ENCODE results near the gene STYXL2.

Gene STYXL2

GRCh38 chr1:167054531-167054930 is 39.3 kb upstream of the STYXL2 start (continued):
- no peak for TF ChIP-seq ZNF555 (tag by site-specific recombination; conservative IDR thresholded peaks at IDR 0.05)
- no peak for TF ChIP-seq ZNF473 (tag by site-specific recombination; IDR thresholded peaks at IDR 0.05)
- TF ChIP-seq ZSCAN5A (tag by site-specific recombination; IDR thresholded peaks at IDR 0.05) = no peak
- no peak for TF ChIP-seq ZNF214 (tag by site-specific recombination; IDR thresholded peaks at IDR 0.05; ENCODE audit: borderline replicate concordance)

GRCh38 chr1:167054946-167055630 is 38.8 kb upstream of the STYXL2 start:
- ChIA-PET POLR2A (no interaction called here), CTCF (interaction anchor here (2.3 to 16.2 kb wide), 2 partner anchors 144 to 485 kb away, joined by 5 to 702 read pairs; no protein-coding TSS in a partner anchor)
- Histone ChIP-seq H3K27ac (ENCODE audit: extremely low read depth, low read depth, low read length) (no peak overlapping the region), H3K9me3 (ENCODE audit: control insufficient read depth, insufficient read depth, low read depth, low read length) (no peaks in the 10 kb centered on the region), H3K4me3 (ENCODE audit: low read depth, low read length) (no peak overlapping the region), H3K36me3 (ENCODE audit: control insufficient read depth in 2 of 2, insufficient read depth in 1 of 2, low read length in 2 of 2) (no peaks in the 10 kb centered on the region), H3K4me1 (ENCODE audit: control insufficient read depth, insufficient read depth, low read length) (no peaks in the 10 kb centered on the region)
- TF ChIP-seq ZNF624 (tag by site-specific recombination; IDR thresholded peaks at IDR 0.05) (no peak), OVOL3 (tag by site-specific recombination; IDR thresholded peaks at IDR 0.05) (no peak), YY1 (tag by site-specific recombination; IDR thresholded peaks at IDR 0.05) (no peak), CTCF (tag by site-specific recombination; IDR thresholded peaks at IDR 0.05) (no peak), ZNF600 (tag by site-specific recombination; IDR thresholded peaks at IDR 0.05) (no peak), ZNF701 (tag by site-specific recombination; IDR thresholded peaks at IDR 0.05) (no peak), ZNF621 (tag by site-specific recombination; IDR thresholded peaks at IDR 0.05) (no peak), PRDM1 (tag by site-specific recombination; IDR thresholded peaks at IDR 0.05) (no peak)

GRCh38 chr1:167056529-167057231 is 37.2 kb upstream of the STYXL2 start:
- no peak overlapping the region for H3K27ac ChIP-seq (ENCODE audit: extremely low read depth, low read depth, low read length)
- H3K9me3 ChIP-seq (ENCODE audit: control insufficient read depth, insufficient read depth, low read depth, low read length) = no peaks in the 10 kb centered on the region
- CTCF ChIA-PET = interaction anchor here (0.5 to 16.2 kb wide), 22 partner anchors 10 to 937 kb away, joined by 3 to 702 read pairs (median 4); partner anchors contain the start of gene TADA1
- H3K36me3 ChIP-seq (ENCODE audit: control insufficient read depth in 2 of 2, insufficient read depth in 1 of 2, low read length in 2 of 2) = no peaks in the 10 kb centered on the region
- POLR2A ChIA-PET = interaction anchor here (0.8 to 1.2 kb wide), 2 partner anchors 146 to 217 kb away, joined by 3 to 8 read pairs; partner anchors contain the start of gene POGK
- H3K4me3 ChIP-seq (ENCODE audit: low read depth, low read length) = no peak overlapping the region
- no peaks in the 10 kb centered on the region for H3K4me1 ChIP-seq (ENCODE audit: control insufficient read depth, insufficient read depth, low read length)
- TF ChIP-seq ZNF280D (tag by site-specific recombination; IDR thresholded peaks at IDR 0.05) = no peak
- TF ChIP-seq ZXDB (tag by site-specific recombination; IDR thresholded peaks at IDR 0.05) = 0 out of 2 replicates have a peak, but pooled peaks have one; percentile 26
- no peak for TF ChIP-seq ZNF48 (tag by site-specific recombination; IDR thresholded peaks at IDR 0.05)
- TF ChIP-seq ZNF398 (tag by site-specific recombination; IDR thresholded peaks at IDR 0.05) = peak; percentile 57
- TF ChIP-seq HOXA7 (CRISPR knock-in tag; IDR thresholded peaks at IDR 0.05; ENCODE audit: borderline replicate concordance) = no peak
- peak; percentile 44; the same call in 1 of the 2 replicates for TF ChIP-seq ZNF133 (tag by site-specific recombination; IDR thresholded peaks at IDR 0.05)
- no peak for TF ChIP-seq ZBTB44 (tag by site-specific recombination; IDR thresholded peaks at IDR 0.05)
- TF ChIP-seq ZSCAN18 (tag by site-specific recombination; IDR thresholded peaks at IDR 0.05) = no peak; the same call in 1 of the 2 replicates
